HG02798 (cell line): ENCODE data around the gene EEF1G.
A peak's percentile ranks its signal among the peaks of the same experiment; 100 is the strongest.
"Not testable (repeated sequence)": the region's sequence is repeated elsewhere in the genome, so short reads cannot be mapped to it uniquely, and the experiment has no call there.

ENCODE experiments used
- ATAC-seq: cut with Tn5 transposase; IDR thresholded peaks from one replicate; pipeline ENCODE4 v1.9.1; 2021; ENCODE audit warnings: mild to moderate bottlenecking; ENCODE audit not compliant: unreplicated experiment, poor library complexity

Gene EEF1G

GRCh38 chr11:62603776-62604299, 30.1 kb upstream of the EEF1G start:
- no peak for ATAC-seq

GRCh38 chr11:62603072-62603408, 29.3 kb upstream of the EEF1G start:
- ATAC-seq: no peak

GRCh38 chr11:62602141-62603071, 28.7 kb upstream of the EEF1G start:
- peak; percentile 1 for ATAC-seq

- ATAC-seq: peak; percentile 80
Measured at GRCh38 chr11:62601372-62602140, 27.9 kb upstream of the EEF1G start, which contains the start of gene MTA2. Gene MTA2, minus strand, starts transcription at chr11:62601865. Its CDS starts 415 bp downstream, at chr11:62601450.

GRCh38 chr11:62601122-62601371, 27.4 kb upstream of the EEF1G start:
- ATAC-seq: no peak

- ATAC-seq: no peak
Measured at GRCh38 chr11:62600367-62601121, 26.9 kb upstream of the EEF1G start.

- no peak for ATAC-seq
Measured at GRCh38 chr11:62599901-62600300, 26.2 kb upstream of the EEF1G start.

GRCh38 chr11:62599069-62599696, 25.5 kb upstream of the EEF1G start:
- ATAC-seq: peak; percentile 61

- ATAC-seq: no peak
Measured at GRCh38 chr11:62595124-62595523, 21.4 kb upstream of the EEF1G start.

GRCh38 chr11:62593434-62594044, 19.8 kb upstream of the EEF1G start:
- no peak for ATAC-seq

- ATAC-seq: no peak
Measured at GRCh38 chr11:62592989-62593421, 19.3 kb upstream of the EEF1G start.

- ATAC-seq: no peak
Measured at GRCh38 chr11:62592146-62592815, 18.6 kb upstream of the EEF1G start.

GRCh38 chr11:62591448-62592145, 17.9 kb upstream of the EEF1G start, which contains the start of gene TUT1:
Gene TUT1, minus strand, starts transcription at chr11:62591523. Its CDS starts 38 bp downstream, at chr11:62591485.
- ATAC-seq: peak; percentile 92

GRCh38 chr11:62588966-62589637, 15.4 kb upstream of the EEF1G start:
- no peak for ATAC-seq

- not testable (repeated sequence) for ATAC-seq
Measured at GRCh38 chr11:62585356-62585755, 11.7 kb upstream of the EEF1G start.

GRCh38 chr11:62581735-62582134, 8.0 kb upstream of the EEF1G start:
- not testable (repeated sequence) for ATAC-seq

GRCh38 chr11:62580959-62581715, 7.4 kb upstream of the EEF1G start:
- no peak for ATAC-seq
